ENCODE data around the gene GLRX5. TPM values are rescaled to one million over a fixed set of nuclear protein-coding genes. Genes with fewer than 3 reads are reported as not detected.

The GLRX5 gene
- total RNA-seq, 1 donor, result 35.8 TPM

DNA sequence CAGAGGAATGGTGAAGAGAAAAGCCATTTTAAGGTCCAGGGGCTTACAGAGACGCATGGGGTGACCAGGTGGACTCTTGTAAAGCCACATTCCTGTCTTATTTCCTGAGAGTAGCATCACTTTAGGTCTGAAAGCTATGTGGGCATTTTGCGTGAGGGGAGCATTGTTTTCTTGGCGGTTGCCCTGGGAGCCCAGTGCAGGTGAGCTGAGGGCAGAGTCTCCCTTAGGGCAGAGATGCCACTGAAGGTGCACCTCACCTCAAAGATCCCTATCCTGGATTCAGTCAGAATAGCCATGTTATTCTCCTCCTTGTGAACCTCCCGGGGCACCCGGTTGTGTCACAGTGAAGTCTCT is 12.4 kb downstream of the GLRX5 start:
- no peak overlapping the region for H3K4me3 ChIP-seq (ENCODE audit: low read depth, low read length)
- TF ChIP-seq, protein P1, sequence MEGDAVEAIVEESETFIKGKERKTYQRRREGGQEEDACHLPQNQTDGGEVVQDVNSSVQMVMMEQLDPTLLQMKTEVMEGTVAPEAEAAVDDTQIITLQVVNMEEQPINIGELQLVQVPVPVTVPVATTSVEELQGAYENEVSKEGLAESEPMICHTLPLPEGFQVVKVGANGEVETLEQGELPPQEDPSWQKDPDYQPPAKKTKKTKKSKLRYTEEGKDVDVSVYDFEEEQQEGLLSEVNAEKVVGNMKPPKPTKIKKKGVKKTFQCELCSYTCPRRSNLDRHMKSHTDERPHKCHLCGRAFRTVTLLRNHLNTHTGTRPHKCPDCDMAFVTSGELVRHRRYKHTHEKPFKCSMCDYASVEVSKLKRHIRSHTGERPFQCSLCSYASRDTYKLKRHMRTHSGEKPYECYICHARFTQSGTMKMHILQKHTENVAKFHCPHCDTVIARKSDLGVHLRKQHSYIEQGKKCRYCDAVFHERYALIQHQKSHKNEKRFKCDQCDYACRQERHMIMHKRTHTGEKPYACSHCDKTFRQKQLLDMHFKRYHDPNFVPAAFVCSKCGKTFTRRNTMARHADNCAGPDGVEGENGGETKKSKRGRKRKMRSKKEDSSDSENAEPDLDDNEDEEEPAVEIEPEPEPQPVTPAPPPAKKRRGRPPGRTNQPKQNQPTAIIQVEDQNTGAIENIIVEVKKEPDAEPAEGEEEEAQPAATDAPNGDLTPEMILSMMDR (IDR thresholded peaks at IDR 0.05; ENCODE audit: insufficient read depth, low read depth, low read length), result no peak
- DNase-seq (ENCODE audit: low read depth), result no peak

DNA sequence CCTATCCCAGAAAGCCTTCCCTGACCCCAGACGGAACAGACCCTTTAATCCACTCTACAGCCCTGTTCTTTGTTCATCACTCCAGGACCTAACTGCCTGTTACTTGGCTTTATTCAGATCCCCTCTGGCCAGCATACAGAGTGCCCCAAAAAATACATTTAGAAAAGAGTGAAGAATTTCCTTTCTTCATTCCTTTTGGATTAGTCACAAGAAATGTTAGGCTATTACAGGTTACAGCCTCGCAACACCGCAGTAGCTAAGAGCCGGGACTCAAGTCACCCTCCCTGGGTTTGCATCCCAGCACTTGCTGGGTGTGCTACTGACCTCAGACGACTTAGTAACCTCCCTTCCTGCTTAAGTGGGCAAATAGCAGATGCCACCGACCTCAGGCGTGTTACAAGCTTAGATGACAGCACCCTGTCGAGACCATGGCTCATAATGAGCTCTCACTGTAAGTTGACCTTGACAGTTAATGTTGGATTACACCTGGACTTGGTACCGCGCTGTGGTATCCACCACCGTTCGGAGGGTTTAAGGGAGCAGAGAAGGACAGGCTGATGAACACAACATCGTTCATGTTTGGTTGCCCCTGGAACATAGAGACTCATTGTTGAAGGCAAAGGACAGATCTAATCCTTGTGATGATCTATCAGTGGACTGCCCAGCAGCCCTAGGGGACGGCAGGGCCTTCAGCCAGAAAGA is 12.9 kb downstream of the GLRX5 start:
- DNase-seq (ENCODE audit: low read depth), result peak; percentile 36
- no peak overlapping the region for H3K4me3 ChIP-seq (ENCODE audit: low read depth, low read length)
- TF ChIP-seq, protein P1 (IDR thresholded peaks at IDR 0.05; ENCODE audit: insufficient read depth, low read depth, low read length), result no peak

DNA sequence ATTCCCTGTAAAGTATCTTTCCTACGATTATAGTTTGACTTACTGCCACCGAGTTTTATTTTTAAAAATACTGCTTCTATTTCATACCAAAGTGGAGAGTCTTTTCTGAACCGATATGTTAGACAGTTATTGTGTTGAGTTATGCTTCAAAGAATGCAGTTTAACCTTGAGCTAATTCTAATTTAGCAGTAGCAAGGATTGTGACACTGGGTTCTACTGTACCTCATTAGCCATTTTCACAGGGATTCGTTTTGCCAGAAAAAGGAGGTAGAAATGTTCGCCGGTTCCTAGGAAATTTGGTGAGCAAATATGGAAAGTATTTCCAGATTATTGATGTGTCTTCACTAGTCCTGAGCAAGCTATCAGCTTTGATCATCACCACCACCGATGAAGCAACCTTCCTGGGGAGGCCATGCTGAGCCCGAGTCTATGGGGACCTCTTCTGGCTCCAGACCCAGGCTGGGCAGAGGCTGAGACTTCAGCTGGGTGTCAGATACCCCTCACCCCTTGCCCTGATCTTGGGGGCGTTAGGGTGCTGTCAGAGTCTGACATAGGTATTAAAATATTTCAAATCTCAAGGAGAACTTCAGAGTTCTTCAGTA is 13.6 kb downstream of the GLRX5 start:
- DNase-seq (ENCODE audit: low read depth), result no peak
- TF ChIP-seq, protein P1 (IDR thresholded peaks at IDR 0.05; ENCODE audit: insufficient read depth, low read depth, low read length), result no peak
- no peak overlapping the region for H3K4me3 ChIP-seq (ENCODE audit: low read depth, low read length)

DNA sequence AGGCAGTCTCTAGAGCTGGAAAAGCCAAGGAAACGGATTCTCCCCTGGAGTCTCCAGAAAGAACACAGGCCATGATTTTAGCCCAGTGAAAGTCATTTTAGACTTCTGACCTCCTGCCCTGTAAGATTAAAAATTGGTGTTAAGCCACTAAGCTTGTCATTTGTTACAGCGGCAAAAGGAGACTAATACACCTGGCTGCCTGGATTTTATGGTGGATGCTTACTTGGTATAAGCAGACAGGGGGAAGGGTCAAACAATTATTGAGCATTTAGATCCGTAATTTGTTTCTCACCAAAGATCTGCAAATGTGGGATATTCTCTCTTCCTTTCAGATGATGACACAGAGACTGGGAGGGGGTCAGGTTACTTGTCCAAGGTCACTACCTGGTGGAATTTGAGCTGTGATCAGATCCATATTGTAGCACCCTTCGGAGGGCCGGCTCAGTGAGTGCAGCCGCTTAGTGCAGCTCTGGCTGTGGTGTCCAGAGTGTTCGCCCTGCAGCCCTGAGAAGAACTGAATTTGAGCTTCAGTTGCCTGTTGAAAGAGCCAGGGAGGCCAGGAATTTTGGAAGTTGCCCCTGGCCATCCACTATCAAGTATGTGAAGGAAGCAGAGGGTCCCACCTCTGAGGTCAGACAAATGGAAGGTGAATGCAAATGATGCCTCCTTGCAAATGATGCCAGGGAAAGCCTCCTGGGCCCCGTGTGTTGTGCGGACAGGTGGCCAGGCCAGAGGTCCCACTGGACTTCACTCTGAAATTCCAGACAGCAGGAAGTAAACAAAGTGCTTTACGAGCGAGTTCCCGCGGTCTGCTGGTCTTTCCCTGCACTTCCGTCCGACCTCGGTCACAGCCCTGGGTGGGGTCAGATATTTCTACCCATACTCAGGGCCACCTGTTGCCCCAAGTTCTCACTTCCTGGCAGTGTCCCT is 15.1 kb downstream of the GLRX5 start:
- H3K4me3 ChIP-seq (ENCODE audit: low read depth, low read length), result no peak overlapping the region
- TF ChIP-seq, protein P1 (IDR thresholded peaks at IDR 0.05; ENCODE audit: insufficient read depth, low read depth, low read length), result no peak
- DNase-seq (ENCODE audit: low read depth), result peak; percentile 51

DNA sequence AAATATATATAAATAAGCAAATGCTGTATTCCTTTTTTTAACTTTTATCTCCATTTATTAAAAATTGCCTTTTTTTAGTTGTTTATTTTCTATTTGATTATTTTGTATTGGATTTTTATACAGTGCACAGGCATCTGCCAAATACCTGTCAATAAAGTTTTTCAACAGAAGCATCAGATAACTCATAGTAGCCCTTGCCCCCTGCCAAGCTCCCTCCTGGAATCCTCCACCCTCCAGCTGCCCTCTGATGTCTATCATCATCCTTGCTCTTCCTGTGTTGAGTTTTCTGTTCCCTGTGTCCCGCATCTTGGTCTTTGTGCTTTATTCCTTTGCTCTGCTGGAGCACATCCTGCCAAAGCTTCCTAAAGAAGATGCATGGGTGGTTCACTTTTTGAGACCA is 16.6 kb downstream of the GLRX5 start:
- DNase-seq (ENCODE audit: low read depth), result no peak
- TF ChIP-seq, protein P1 (IDR thresholded peaks at IDR 0.05; ENCODE audit: insufficient read depth, low read depth, low read length), result no peak
- no peak overlapping the region for H3K4me3 ChIP-seq (ENCODE audit: low read depth, low read length)

DNA sequence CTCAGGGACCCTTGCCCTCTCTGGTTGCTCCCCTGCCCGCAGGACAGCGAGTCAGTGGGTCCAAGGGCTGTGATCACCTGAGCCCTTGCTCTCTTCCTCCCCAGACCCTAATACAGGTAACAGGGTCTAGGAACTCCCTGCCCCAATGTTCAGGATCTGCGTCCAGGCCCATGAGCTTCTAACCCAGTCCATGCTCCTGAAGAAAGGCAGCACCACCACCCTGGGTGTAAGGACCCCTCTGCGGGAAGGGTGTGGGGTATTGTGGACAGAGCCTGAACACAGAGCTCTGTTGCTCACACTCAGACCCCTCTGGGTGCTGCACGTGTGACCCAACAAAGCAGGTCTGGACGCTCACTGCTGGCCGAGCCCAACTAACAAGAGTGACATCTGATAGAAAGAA is 18.3 kb downstream of the GLRX5 start:
- TF ChIP-seq, protein P1 (IDR thresholded peaks at IDR 0.05; ENCODE audit: insufficient read depth, low read depth, low read length), result no peak
- DNase-seq (ENCODE audit: low read depth), result no peak
- H3K4me3 ChIP-seq (ENCODE audit: low read depth, low read length), result no peak overlapping the region
